Astrocyte (in vitro differentiated cells and primary cell): ENCODE measurements around the gene PNPLA1.

Experiments
- EZH2 ChIP-seq: IDR thresholded peaks from 2 replicates; pipeline ENCODE4 v1.6.1; 2012; ENCODE audit warnings: mild to moderate bottlenecking, low read length, inconsistent platforms; ENCODE audit not compliant: insufficient read depth
- TF ChIP-seq, protein P1 (sequence below): IDR thresholded peaks from 2 replicates; pipeline ENCODE4 v1.5.1; 2011; ENCODE audit warnings: low read depth, mild to moderate bottlenecking, inconsistent platforms, low read length, moderate library complexity; ENCODE audit not compliant: insufficient read depth

DNA sequence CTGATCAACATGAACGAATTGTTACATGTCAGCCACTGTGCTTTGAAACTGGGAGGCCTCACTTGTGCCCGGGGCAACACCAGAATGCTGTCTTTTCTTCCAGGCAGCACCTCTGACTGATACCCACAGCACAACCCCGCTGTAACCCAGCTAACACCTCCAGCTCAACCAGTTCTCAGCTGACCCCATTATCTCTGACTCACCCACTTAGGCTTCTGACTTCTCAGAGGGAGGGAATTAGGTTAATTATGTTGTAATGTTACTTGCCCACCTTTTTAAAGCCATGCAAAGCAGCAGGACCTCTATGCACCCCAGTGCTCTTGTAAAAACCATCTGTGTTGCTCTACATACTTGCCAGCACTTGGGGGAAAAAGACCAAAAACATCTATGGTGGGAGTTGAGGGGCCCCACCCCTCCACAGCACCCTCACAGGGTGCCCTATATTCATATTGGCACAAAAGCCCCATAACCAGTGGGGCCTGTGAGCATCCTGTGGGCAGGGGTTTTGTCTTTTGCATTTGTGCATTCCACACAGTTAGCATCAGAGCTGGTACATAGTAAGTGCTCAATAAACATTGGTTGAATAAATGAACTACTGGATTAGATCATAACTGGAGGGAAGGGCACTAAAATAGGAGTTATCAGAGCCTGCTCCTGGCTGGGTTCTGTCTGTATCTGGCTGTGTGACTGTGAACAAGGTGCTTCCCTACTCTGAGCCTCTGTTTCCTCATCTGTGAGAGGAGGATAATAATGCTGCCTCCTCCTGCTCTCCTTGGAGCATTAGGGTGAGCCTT lies 44.6 kb downstream of the PNPLA1 start:
- TF ChIP-seq, protein P1, sequence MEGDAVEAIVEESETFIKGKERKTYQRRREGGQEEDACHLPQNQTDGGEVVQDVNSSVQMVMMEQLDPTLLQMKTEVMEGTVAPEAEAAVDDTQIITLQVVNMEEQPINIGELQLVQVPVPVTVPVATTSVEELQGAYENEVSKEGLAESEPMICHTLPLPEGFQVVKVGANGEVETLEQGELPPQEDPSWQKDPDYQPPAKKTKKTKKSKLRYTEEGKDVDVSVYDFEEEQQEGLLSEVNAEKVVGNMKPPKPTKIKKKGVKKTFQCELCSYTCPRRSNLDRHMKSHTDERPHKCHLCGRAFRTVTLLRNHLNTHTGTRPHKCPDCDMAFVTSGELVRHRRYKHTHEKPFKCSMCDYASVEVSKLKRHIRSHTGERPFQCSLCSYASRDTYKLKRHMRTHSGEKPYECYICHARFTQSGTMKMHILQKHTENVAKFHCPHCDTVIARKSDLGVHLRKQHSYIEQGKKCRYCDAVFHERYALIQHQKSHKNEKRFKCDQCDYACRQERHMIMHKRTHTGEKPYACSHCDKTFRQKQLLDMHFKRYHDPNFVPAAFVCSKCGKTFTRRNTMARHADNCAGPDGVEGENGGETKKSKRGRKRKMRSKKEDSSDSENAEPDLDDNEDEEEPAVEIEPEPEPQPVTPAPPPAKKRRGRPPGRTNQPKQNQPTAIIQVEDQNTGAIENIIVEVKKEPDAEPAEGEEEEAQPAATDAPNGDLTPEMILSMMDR, result no peak
- no peak for TF ChIP-seq EZH2
